Epithelial cell of proximal tubule (primary cell): ENCODE measurements around the gene SMYD5. TPM values are rescaled to one million over a fixed set of nuclear protein-coding genes. Genes with fewer than 3 reads are reported as not detected.

Source experiments
- DNase-seq: peaks from one replicate; pipeline ENCODE4 v3.0.0-alpha.2; 2011; ENCODE audit warnings: low read depth
- H3K4me3 ChIP-seq: 2 replicates; pipeline ENCODE4 v1.5.1; 2011; ENCODE audit warnings: low read depth, mild to moderate bottlenecking, low read length
- CTCF ChIP-seq: conservative IDR thresholded peaks from 2 replicates; pipeline ENCODE4 v1.5.1; 2012; ENCODE audit warnings: low read depth, mild to moderate bottlenecking, low read length
- total RNA-seq: library from RNA; depleted of rRNA; stranded (reverse); fragments of >200 nt; gene quantifications from 2 replicates; pipeline ENCODE4 v1.2.3, GENCODE V29; 2015

Gene SMYD5
- total RNA-seq, 1 donor from 2014 or later, result 27.3 TPM

GRCh38 chr2:73272270-73272669 is 58.2 kb downstream of the SMYD5 start:
- TF ChIP-seq CTCF, result no peak
- H3K4me3 ChIP-seq, result no peak overlapping the region
- DNase-seq, result no peak

Other genes with a start within 250 kb of the SMYD5 start
- gene SFXN5, start 142.5 kb upstream of the SMYD5 start, total RNA-seq, result 8.4 and 9.4 TPM in 2 replicates
- gene RAB11FIP5, start 101.3 kb upstream of the SMYD5 start, total RNA-seq, result 26.4 and 27.7 TPM in 2 replicates
- not detected in 2 replicates for gene NOTO, start 11.7 kb upstream of the SMYD5 start, total RNA-seq
- 5.0 and 22.3 TPM in 2 replicates for gene PRADC1, start 19.0 kb downstream of the SMYD5 start, total RNA-seq
- gene CCT7, start 20.1 kb downstream of the SMYD5 start, total RNA-seq, result 393 and 559 TPM in 2 replicates
- gene FBXO41, start 70.2 kb downstream of the SMYD5 start, total RNA-seq, result 2.4 and 4.5 TPM in 2 replicates
- gene EGR4, start 79.3 kb downstream of the SMYD5 start, total RNA-seq, result 0.07 TPM in 1 of 2 replicates, not detected in the other
- 11.8 and 16.3 TPM in 2 replicates for gene ALMS1, start 171.6 kb downstream of the SMYD5 start, total RNA-seq